ENCODE measurements around the gene ZNF385A.

Gene ZNF385A

GRCh38 chr12:54376596-54376995, 7.9 kb downstream of the ZNF385A start:
- TF ChIP-seq CTCF (IDR thresholded peaks at IDR 0.05; ENCODE audit: control insufficient read depth, extremely low read depth, insufficient read depth), result no peak
- no peak for DNase-seq (ENCODE audit: low read depth)
- no peak overlapping the region for H3K4me3 ChIP-seq (ENCODE audit: low read depth, low read length)

GRCh38 chr12:54375259-54375579, 9.3 kb downstream of the ZNF385A start:
- DNase-seq (ENCODE audit: low read depth), result no peak
- no peak overlapping the region for H3K4me3 ChIP-seq (ENCODE audit: low read depth, low read length)
- TF ChIP-seq CTCF (IDR thresholded peaks at IDR 0.05; ENCODE audit: control insufficient read depth, extremely low read depth, insufficient read depth), result no peak

- DNase-seq (ENCODE audit: low read depth), result no peak
- H3K4me3 ChIP-seq (ENCODE audit: low read depth, low read length), result no peak overlapping the region
- TF ChIP-seq CTCF (IDR thresholded peaks at IDR 0.05; ENCODE audit: control insufficient read depth, extremely low read depth, insufficient read depth), result no peak
Observed at GRCh38 chr12:54374562-54375258, 9.8 kb downstream of the ZNF385A start.

- no peak for TF ChIP-seq CTCF (IDR thresholded peaks at IDR 0.05; ENCODE audit: control insufficient read depth, extremely low read depth, insufficient read depth)
- H3K4me3 ChIP-seq (ENCODE audit: low read depth, low read length), result no peak overlapping the region
- DNase-seq (ENCODE audit: low read depth), result no peak
Observed at GRCh38 chr12:54373649-54374561, 10.6 kb downstream of the ZNF385A start.

- H3K4me3 ChIP-seq (ENCODE audit: low read depth, low read length), result no peak overlapping the region
- DNase-seq (ENCODE audit: low read depth), result no peak
- TF ChIP-seq CTCF (IDR thresholded peaks at IDR 0.05; ENCODE audit: control insufficient read depth, extremely low read depth, insufficient read depth), result no peak
Observed at GRCh38 chr12:54372113-54372806, 12.3 kb downstream of the ZNF385A start.

GRCh38 chr12:54371328-54372112, 13.0 kb downstream of the ZNF385A start:
- TF ChIP-seq CTCF (IDR thresholded peaks at IDR 0.05; ENCODE audit: control insufficient read depth, extremely low read depth, insufficient read depth), result no peak
- DNase-seq (ENCODE audit: low read depth), result no peak
- no peak overlapping the region for H3K4me3 ChIP-seq (ENCODE audit: low read depth, low read length)

All from LNCaP clone FGC (cell line).